ENCODE measurements around the gene TMEM98.
"Not testable (repeated sequence)": the region's sequence is repeated elsewhere in the genome, so short reads cannot be mapped to it uniquely, and the experiment has no call there.

The TMEM98 gene

GRCh38 chr17:32914181-32914580 lies 13.8 kb upstream of the TMEM98 start:
- DNase-seq (ENCODE audit: low read depth in 2 of 2) = peak in 1 of 2 donors; percentile 28

DNA sequence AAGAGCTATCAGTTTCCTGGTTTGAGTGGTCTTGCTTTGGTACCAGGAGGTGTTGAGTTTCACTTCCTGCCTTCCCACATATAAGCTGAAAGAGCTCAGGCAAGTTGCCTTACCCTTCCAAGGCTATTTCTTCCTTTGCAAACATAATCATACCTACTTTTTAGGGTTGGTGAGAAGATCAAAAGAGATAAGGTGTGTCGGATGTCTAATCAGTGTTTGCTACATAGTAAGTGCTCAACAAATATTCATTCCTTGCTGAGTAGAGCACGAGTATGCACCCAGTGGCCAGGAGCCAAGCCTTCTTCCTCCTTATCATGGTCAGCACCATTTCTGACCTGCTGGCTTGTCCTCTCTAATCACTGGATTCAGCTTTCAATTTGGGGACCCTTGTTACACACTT lies 12.7 kb upstream of the TMEM98 start:
- no peak for DNase-seq (ENCODE audit: low read depth in 2 of 2)

- DNase-seq (ENCODE audit: low read depth in 2 of 2) = no peak
Measured at GRCh38 chr17:32916134-32916533, 11.8 kb upstream of the TMEM98 start.

DNA sequence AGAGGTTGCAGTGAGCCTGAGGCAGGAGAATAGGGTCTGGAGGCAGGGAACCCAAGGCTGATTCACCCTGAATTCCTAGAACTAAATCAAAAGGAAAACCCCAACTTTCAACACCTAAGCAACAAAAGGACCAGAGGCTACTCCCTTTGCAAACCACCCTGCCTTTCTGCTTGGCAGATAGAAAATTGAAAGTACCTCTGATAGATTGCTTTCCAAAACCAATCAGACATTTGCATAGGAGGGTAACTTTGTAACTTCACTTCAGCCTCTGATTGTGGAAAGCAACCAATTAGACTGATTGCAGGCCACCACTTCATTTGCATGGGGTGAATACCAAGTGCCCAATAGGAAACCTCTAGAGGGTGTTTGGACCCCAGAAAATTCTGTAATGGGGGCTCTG lies 10.9 kb upstream of the TMEM98 start:
- DNase-seq (ENCODE audit: low read depth in 2 of 2) = no peak

GRCh38 chr17:32917842-32918241 lies 10.1 kb upstream of the TMEM98 start:
- DNase-seq (ENCODE audit: low read depth in 2 of 2) = no peak

DNA sequence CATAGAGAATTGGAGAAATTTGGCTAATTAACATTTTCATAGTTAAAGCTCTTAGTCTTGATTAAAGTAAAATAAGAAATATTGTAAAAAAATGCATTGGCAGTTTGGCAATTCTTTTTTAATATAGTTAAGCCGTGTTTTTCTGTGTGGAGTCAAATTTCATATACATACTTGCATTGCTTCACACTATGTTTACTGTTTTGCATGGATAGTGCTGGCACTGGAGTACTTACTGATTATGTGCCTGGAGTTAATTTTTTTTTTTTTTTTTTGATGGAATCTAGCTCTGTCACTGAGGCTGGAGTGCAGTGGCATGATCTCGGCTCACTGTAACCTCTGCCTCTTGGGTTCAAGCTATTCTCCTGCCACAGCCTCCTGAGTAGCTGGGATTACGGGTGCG lies 8.1 kb upstream of the TMEM98 start:
- not testable (repeated sequence) for DNase-seq (ENCODE audit: low read depth in 2 of 2)

DNA sequence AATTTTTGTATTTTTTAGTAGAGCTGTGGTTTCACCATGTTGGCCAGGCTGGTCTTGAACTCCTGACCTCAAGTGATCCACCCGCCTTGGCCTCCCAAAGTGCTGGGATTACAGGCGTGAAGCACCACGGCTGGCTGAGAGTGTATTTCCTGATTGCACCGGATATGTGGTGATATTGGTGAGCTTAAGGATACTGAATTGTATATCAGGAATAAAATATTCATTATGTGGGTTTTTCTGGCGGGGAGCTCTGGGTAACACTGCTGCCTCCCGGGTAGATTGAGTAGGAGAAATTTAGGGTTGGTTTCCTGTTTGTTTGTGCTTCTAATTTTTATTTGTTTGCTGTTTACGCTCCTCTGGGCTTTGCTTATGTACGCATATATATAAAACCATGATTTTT lies 7.7 kb upstream of the TMEM98 start:
- DNase-seq (ENCODE audit: low read depth in 2 of 2) = no peak

DNA sequence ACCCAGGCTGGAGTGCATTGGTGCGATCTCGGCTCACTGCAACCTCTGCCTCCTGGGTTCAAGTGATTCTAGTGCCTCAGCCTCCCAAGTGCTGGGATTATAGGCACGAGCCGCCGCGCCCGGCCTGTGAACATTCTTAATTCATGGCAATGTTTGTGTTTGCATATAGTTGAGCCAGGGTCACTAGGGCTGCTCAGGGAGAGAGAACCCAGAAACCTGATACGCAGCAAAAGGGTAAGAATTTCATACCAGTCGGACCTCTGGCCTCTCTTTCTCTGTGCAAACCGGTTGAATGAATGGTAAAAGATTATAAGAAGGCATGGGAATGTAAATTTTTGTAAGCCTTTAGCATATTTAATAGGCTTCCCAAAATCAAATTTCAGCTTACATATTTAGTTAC lies 6.9 kb upstream of the TMEM98 start:
- DNase-seq (ENCODE audit: low read depth in 2 of 2) = no peak

GRCh38 chr17:32923905-32924304 lies 4.0 kb upstream of the TMEM98 start:
- DNase-seq (ENCODE audit: low read depth in 2 of 2) = not testable (repeated sequence)

DNA sequence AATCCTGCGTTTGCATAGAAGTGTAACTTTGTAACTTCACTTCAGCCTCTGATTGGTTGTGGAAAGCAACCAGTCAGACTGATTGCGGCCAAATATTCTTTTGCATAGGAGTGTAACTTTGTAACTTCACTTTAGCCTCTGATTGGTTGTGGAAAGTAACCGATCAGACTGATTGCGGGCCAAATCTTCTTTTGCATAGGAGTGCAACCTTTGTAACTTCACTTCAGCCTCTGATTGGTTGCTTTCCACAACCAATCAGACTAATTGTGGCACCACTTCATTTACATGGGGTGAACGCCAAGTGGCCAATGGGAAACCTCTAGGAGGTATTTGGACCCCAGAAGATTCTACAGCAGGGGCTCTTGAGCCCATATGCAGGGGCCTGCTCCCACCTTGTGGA lies 1.8 kb upstream of the TMEM98 start:
- no peak for DNase-seq (ENCODE audit: low read depth in 2 of 2)

DNA sequence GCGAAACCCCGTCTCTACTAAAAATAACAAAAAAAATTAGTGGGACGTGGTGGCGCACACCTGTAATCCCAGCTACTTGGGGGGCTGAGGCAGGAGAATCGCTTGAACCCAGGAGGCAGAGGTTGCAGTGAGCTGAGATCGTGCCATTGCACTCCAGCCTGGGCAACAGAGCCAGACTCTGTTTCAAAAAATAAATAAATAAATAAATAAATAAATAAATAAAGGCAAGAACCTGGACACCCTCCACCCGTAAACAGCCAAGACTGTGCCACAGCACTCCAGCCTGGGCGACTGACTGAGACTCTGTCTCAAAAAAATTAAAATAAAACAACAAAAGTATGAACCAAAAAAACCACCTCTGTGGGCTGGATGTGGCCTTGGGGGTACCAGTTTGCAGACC lies 1.2 kb upstream of the TMEM98 start:
- DNase-seq (ENCODE audit: low read depth in 2 of 2) = not testable (repeated sequence)

DNA sequence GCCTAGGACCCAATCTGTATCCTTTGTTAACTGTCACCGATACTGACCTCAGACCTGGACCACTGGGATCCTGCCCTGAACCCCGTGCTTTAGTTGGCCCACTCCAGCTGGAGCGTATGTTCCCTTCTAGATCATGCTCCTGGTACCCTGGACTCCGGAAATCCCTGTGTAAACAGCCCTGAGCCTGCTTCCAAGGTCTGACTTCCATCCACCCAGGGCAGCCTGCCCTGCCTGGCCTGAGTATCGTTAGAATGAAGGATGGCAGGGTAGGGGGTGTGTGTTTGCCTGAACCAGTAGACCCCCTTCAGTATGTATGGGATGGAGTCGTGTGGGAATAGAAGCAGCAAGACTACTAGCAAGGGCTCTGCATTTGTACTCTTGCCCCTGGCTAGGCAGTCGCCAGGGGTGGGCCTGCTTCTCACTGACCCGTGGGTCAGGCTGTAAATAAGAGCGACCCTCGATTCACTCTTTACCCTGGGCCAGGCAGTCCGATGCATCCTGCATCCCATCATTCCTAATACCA lies 691 bp upstream of the TMEM98 start:
- DNase-seq (ENCODE audit: low read depth in 2 of 2) = no peak

GRCh38 chr17:32928586-32929535 lies 908 bp downstream of the TMEM98 start:
- no peak for DNase-seq (ENCODE audit: low read depth in 2 of 2)

GRCh38 chr17:32929588-32929987 lies 1.6 kb downstream of the TMEM98 start:
- no peak for DNase-seq (ENCODE audit: low read depth in 2 of 2)

DNA sequence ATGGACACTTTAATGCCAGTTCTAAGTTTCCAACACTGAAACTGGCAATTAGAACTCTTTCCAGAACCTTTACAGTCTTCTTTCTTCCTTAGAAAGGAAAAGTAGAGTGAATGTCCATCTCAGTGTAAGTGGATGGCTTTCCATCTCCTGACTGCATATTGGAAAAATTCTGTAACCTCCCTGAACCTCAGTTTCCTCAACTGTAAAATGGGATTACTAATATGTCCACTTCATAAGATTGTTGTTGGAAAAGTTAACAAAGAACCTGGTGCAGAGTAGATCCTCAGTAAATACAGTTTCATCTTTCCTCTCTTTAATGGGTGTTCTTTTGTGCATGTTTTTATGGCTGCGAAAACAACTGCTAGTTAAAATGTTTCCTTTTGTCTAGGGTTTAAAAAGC lies 2.6 kb downstream of the TMEM98 start:
- no peak for DNase-seq (ENCODE audit: low read depth in 2 of 2)

- no peak for DNase-seq (ENCODE audit: low read depth in 2 of 2)
Measured at GRCh38 chr17:32931686-32932085, 3.7 kb downstream of the TMEM98 start.

DNA sequence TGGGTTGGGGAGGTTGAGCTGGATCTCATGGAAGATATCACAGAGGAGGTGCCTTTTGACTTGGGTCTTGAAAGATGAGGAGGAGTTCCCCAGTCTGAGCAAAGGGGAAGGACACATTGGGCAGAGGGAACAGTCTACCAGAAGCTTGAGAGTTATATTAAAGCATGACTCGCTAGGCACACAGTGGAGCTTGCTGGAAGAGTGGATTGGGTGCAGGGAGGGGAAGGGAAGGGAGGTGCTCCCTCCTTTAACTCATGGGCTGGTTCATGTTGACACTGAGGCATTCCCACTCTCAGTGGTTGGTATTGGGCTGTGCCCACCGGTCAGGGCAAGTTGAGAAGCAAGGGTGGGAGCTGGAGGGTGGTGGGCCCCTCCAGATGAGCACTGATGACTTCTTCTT lies 5.9 kb downstream of the TMEM98 start:
- no peak for DNase-seq (ENCODE audit: low read depth in 2 of 2)

GRCh38 chr17:32935726-32936125 lies 7.8 kb downstream of the TMEM98 start:
- DNase-seq (ENCODE audit: low read depth in 2 of 2) = no peak

DNA sequence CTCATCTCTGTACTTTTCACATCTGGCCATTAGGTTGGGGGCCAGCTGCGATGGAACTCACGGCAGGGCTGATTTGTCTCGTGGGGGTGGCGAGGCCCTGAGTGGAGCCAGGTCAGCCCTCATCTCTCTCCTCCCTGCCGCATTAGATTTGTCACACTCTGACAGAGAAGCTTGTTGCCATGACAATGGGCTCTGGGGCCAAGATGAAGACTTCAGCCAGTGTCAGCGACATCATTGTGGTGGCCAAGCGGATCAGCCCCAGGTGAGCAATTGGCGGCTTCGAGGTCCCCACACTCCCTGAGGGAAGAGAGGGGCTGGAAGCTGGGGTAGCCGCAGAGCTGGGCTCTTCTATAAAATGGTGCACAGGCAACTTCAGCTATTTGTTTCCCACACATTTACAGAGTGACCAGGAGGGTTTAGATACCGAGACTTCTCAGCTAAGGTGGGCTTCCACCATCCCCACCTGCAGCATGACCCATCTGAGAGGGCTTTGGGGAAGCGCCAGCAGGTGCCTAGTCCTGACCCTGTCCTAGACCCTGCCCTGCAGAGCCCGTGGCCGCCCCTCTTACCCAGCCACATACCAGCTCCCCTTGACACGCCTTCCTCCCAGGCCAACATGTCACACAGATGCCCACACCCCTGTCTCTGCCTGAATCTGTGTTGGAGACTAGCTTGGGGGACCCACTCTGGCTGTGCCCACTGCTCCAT lies 8.4 kb downstream of the TMEM98 start:
- no peak for DNase-seq (ENCODE audit: low read depth in 2 of 2)

GRCh38 chr17:32936894-32937500 lies 9.0 kb downstream of the TMEM98 start:
- DNase-seq (ENCODE audit: low read depth in 2 of 2) = peak; percentile 46 to 59

- DNase-seq (ENCODE audit: low read depth in 2 of 2) = no peak
Measured at GRCh38 chr17:32940706-32941390, 12.9 kb downstream of the TMEM98 start.
